HG03354 (cell line): ENCODE measurements around the gene GUCA1A.

Source experiments
- ATAC-seq: cut with Tn5 transposase; IDR thresholded peaks from one replicate; pipeline ENCODE4 v1.9.1; 2021; ENCODE audit warnings: mild to moderate bottlenecking; ENCODE audit not compliant: unreplicated experiment, poor library complexity, severe bottlenecking

Gene GUCA1A

GRCh38 chr6:42173101-42173500 lies at the start of gene GUCA1A:
TSS of gene GUCA1A (plus strand) at chr6:42173364. CDS start at chr6:42173614, 250 bp downstream.
- ATAC-seq, result no peak

DNA sequence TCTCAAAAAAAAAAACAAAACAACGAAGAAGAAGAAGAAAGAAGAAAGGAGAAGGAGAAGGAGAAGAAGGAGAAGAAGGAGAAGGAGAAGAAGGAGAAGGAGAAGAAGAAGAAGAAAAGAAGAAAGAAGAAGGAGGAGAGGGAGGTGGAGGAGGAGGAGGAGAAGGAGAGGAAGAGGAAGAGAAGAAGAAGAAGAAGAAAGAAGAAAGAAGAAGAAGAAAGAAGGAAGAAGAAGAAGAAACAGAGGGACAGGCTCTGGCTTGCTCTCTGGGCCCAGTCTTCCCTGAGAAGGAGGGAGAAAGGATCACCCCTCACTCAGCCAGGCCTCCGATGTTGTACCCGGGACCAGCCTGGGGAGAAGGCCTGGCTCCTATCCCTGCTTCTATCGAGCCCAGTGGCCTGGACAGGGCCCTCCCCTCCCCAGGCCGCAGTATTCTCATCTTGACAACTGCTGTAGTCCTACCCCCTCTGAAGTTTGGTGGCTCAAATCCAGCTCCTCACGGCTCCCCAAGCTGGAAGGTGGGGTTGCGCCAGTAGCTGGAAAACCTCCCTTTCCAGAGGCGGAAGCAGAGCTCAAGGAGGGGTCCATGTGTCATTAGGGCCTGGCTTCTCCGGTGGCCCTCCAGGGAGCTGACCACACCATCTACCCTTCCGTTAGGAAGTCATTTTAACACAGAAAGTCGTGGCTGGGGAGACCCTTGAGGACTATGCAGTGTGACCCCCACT lies 49.6 kb upstream of the GUCA1A start:
- no peak for ATAC-seq

- ATAC-seq, result no peak
Observed at GRCh38 chr6:42124223-42124836, 48.8 kb upstream of the GUCA1A start.

- no peak for ATAC-seq
Observed at GRCh38 chr6:42125231-42125630, 47.9 kb upstream of the GUCA1A start.

DNA sequence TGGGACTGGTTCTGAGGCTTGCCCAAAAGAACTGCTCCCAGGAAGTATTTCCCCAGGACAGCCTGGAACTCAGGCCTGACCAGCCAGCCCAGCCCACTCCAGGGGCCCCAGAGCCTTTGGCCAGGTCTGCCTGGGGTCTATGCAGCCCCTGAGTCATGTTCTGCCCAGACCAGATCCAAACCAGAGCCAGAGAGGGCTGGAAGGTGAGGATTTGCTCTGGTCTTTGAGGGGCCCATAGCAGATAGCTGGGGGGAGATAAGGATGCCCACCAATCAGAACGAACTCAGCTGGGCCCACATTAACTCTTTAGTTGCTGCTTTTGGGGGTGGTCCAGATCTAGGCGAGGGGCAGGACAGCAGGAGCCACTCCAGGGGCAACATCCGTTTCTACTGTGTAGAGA lies 47.5 kb upstream of the GUCA1A start:
- ATAC-seq, result no peak

DNA sequence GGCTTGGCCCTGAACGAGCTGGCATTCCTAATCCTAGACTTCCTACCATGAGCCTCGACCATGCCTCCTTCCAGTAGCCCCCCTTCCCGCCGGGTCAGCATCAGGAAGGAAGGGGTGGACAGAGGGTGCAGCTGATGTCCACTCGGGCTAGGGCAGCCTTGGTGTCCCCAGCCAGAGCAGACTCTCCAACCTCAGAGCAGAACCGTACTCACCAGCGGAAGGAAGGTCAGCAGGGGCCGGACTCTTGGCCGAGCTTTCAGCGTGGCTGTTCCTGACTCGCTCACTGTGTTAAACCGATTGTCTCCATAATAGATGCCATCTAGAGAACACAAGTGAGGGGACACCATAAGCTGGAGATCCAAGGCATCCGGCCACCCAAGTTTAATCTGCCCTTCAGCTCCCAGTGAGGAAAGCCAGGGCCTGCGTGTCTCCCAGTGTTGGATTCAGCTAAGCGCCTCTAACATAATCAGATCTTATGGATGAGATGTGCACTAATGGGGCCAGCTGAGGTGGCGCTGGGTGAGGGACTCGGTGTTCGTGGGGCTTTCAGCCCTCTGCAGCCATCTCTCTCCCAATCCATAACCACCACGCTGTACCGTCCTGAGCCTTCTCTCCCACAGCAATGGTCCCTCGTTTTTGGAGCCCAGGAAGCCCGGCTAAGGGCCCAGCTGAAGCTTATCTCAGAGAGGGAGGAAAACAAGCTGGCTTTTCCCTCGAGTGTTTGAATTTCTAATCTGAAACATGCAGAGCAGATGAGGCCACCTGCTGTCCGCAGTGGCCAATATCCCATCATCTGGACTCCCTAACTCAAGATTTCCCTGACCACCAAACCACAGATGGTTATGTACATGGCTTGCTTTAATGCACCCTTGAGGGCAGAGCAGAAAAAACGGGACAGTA lies 44.5 kb upstream of the GUCA1A start:
- ATAC-seq, result no peak

DNA sequence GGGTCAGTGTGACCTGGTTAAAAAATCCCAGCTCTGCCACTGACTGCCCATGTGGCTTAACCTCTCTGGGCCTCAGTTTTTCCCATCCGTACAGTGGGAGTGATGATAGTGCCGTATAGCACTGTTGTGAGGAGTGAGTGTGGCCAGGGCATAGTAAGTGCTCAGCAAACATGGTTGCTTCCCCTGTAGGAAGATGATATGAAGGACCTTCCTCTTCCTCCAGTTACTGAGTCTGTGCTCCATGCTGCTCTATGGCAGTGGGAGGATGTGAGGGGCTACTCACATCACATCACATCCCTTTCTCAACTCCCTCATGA lies 43.8 kb upstream of the GUCA1A start:
- no peak for ATAC-seq

- no peak for ATAC-seq
Observed at GRCh38 chr6:42131531-42131930, 41.6 kb upstream of the GUCA1A start.

DNA sequence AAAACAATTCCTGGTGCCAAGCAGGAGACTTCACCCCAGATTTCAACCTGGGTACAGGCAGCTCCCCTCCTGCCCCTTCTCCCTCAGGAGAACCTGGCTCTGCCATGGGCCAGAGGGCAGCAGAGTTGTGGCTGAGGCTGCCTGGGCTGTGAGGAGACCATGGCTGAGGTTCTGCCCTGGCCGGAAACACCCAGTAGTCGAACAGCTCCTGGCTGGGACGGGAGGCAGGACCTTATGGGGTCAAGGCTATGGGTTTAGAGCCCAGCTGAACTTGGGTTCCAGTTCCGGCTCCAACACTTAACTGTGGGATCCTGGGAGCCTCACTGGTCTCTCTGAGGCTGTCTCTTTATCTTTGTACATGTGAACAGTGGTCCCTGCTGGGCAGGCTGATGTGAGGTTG lies 39.2 kb upstream of the GUCA1A start:
- ATAC-seq, result no peak

DNA sequence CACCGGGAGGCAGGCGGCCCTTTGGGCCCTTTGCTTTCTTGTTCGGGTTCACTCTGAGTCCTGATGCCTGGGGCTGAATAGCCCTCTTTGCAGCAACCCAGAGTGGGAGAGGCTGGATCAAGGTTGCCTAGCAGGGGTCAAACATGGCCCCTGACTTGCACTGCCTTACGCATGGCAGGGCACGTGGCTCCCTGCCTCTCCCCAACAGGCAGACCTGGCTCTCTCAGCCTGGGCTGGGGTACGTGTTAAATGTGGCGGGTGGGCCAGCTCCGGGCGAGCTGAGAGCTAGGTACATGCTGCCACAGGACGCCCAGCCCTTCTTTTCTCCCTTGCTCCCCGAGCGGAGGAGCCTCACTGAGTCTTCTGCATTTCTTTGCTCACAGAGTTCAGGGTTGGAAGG lies 38.0 kb upstream of the GUCA1A start:
- no peak for ATAC-seq

- ATAC-seq, result no peak
Observed at GRCh38 chr6:42135722-42136121, 37.4 kb upstream of the GUCA1A start.

DNA sequence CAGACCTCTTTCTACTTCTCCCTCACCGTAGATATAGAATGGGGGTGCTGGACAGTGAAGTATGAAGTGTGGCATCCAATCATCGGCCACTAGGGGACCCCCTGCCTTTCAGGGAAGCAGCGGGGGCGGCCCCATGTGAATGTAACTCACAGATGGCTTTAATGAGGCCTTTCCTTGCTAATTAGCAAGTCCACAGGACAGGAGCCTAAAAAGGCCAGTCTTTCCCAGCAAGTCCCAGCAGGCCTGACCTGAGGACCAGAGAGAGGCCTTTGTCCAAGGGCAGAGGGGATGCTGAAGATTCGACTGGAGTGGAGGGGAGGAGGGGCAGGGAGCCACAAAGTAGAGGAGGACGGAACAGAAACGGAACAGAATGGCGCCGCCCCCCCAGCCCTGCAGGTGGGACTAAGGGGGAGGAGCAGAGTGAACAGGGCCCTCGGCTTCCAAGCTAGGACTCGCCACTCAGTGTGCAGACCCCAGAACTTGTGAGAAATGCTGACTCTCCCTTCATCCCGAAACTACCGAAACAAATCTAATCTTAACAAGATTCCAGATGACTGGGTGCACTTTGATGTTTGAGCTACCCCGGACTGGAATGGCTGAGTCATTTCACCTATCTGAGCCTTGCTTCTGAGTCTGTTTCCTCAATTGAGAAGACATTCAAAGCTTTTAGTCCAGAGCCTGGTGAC lies 36.5 kb upstream of the GUCA1A start:
- ATAC-seq, result peak; percentile 60

GRCh38 chr6:42137194-42137753 lies 35.9 kb upstream of the GUCA1A start:
- no peak for ATAC-seq

DNA sequence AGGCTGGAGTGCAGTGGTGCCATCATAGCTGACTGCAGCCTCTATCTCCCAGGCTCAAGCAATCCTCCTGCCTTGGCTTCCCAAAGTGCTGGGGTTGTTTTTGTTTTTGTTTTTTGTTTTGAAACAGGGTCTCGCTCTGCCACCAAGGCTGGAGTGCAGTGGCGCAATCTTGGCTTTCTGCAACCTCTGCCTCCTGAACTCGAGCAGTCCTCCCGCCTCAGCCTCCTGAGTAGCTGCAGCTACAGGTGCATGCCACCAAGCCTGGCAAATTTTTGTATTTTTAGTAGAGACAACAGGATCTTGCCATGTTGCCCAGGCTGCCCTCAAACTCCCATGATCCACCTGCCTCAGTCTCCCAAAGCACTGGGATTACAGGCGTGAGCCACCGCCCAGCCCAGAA lies 35.0 kb upstream of the GUCA1A start:
- ATAC-seq, result no peak

DNA sequence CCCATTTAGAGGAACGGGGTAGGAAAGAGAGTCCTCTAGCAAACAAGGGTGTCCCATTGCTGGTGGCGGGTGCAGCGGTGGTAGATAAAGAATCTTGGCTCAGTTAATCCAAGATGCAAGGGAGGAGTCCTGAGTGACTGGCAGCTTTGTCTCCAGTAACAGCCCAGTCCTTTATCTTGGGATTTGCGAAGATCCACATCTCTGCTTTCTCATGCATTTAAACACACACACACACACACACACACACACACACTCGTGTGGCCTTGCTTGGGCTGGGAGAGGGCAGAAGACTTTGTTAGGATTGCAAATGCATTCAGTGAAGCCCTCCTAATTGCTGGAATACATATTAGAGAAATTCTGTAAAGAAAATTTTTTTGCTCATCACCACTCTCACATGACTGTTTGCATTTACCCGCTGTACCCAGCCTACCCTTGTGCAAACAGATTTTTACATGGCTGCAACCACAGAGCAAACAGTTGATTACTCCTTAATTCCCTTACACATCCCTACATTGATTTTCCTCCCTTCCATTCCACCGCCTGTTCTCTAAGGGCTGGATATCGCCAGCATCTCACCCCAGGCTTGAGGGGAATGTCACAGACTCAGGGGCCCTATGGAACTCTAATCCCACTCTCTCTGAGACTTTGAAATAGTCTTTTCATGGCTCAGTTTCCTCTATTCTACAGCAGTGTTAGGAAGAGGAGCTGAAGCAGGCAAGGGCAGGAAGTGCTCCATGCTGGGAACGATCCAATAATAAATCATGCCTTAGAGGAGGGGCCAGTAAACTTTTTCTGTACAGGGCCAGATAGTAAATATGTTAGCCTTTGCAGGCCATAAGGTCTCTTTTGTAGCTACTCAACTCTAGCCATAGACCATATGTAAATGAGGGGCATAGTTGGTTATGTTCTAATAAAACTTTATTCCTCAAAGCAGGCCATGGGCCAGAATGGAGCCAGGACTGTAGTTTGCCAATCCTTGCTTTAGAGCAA lies 34.2 kb upstream of the GUCA1A start:
- no peak for ATAC-seq

GRCh38 chr6:42140032-42140431 lies 33.1 kb upstream of the GUCA1A start:
- ATAC-seq, result no peak

DNA sequence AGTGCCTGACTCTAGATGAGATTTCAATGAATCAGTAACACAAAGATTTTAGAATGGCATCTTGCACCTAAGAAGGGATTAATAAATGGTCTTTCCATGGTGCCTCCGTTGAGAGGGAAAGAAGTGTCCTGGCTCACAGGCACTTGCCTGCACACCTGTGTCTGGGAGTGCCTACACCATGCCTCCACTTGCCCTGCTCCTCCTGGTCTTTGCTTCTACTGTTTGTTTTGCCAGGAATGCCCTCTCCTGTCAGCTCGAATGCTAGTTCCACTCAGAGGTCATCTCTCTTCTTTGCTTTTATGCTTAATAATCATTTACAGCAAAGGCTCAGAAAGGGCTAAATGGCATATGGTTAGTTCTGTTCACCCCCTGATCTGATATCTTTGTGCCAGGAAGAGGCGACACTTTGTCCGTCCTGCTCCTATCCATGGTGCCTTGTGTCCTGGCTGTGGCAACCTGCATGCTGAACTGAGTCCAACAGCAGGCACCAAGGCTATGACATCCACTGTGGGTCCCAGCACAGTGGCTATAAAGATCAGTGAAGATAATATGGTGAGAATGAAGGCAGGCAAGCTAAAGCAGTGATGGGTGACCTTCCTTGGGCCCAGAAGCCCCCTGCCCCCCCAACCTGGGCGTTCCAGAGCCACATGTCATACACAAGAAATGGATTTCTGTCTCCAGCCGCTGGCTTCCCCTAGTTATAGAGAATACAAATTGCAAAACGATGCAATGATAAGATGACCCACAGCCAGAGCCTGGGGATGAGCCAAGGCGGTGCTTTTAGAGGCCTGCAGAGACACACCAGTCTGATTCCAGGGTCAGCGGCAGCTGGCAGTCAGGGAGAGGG lies 32.2 kb upstream of the GUCA1A start:
- ATAC-seq, result no peak

DNA sequence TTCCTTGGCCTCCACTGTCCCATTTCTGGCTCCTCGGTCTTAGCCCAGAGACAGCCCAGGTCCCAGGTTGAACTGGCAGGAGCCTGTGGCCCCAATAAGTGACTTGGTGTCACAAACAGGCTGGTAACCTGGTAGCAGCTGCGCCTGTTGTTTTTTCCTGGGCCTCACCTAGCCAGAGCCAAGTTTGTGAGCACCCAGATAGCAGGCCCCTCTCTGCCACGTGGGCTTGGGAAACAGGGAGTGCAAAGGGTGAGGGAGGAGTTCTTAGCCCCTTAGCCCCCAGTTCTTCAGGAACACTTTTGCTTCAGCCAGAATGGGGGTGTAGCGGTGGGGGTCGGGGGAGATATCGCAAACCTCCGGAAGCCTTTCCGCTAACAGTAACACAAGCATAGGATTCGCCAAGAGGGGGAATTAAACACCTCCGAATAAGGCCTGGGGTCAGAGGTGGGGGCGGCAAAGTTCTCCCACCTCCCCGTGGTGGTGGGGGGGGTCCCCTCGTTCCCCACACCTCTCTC lies 31.5 kb upstream of the GUCA1A start:
- ATAC-seq, result no peak
